Ishikawa (cell line): ENCODE results near the gene KLHL8.

Source experiments
- CEBPB ChIP-seq: IDR thresholded peaks from 2 replicates; pipeline ENCODE4 v1.6.1; 2012
- CREB1 ChIP-seq: IDR thresholded peaks from 2 replicates; pipeline ENCODE4 v1.6.1; 2012; ENCODE audit warnings: low read depth
- EGR1 ChIP-seq: IDR thresholded peaks from 2 replicates; pipeline ENCODE4 v1.6.1; 2012
- EP300 ChIP-seq: IDR thresholded peaks from 2 replicates; pipeline ENCODE4 v1.6.1; 2012; ENCODE audit warnings: borderline replicate concordance
- FOXM1 ChIP-seq: IDR thresholded peaks from 2 replicates; pipeline ENCODE4 v1.6.1; 2012; ENCODE audit warnings: low read depth, borderline replicate concordance
- MAX ChIP-seq: IDR thresholded peaks from 2 replicates; pipeline ENCODE4 v1.6.1; 2012
- NFIC ChIP-seq: IDR thresholded peaks from 2 replicates; pipeline ENCODE4 v1.6.1; 2012
- RAD21 ChIP-seq: IDR thresholded peaks from 2 replicates; pipeline ENCODE4 v1.6.1; 2012; ENCODE audit warnings: low read depth
- REST ChIP-seq: IDR thresholded peaks from 2 replicates; pipeline ENCODE4 v1.6.1; 2012; ENCODE audit warnings: low read depth, mild to moderate bottlenecking
- TAF1 ChIP-seq: IDR thresholded peaks from 2 replicates; pipeline ENCODE4 v1.6.1; 2012; ENCODE audit warnings: low read depth, mild to moderate bottlenecking
- TCF12 ChIP-seq: IDR thresholded peaks from 2 replicates; pipeline ENCODE4 v1.6.1; 2012; ENCODE audit warnings: low read depth
- TEAD4 ChIP-seq: IDR thresholded peaks from 2 replicates; pipeline ENCODE4 v1.6.1; 2012
- USF1 ChIP-seq: IDR thresholded peaks from 2 replicates; pipeline ENCODE4 v1.6.1; 2012
- YY1 ChIP-seq: IDR thresholded peaks from 2 replicates; pipeline ENCODE4 v1.6.1; 2012; ENCODE audit warnings: low read depth
- ZBTB7A ChIP-seq: IDR thresholded peaks from 2 replicates; pipeline ENCODE4 v1.6.1; 2012; ENCODE audit warnings: low read depth

KLHL8 gene

DNA sequence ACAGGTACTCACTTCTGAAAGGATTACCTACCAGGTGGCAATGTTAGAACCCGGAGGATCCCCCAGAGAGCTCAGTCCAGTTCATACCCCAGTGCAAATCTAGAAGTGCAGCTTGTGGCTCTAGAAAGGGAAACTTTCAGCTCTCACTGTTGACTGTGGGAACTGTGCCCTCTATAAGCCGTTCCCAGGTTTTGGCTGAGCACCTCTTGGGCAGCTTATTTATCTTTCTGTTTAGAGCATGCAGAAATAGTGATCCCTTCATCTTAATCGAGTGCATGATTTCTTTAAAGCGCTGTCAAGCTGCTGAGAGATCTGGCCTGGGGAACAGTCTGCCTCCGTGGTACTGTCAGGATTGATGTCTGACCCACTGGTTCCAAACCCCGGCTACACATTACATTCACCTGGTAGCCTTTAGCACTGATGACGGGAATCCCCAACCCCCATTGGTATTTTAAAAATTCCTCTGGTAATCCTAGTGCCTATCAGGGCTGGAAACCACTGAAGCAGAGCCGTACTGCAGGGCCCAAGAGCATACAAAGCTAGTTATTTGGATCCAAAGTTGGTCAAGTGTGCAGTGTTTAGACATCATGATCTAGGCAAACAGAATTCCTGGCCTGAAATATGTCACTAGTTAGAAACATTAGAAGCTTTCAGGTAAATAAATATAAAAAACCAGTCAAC, 103.2 kb downstream of the KLHL8 start:
- peak; percentile 63 for TF ChIP-seq CREB1
- peak; percentile 97 for TF ChIP-seq TEAD4
- peak; percentile 56 for TF ChIP-seq MAX
- no peak for TF ChIP-seq YY1
- peak; percentile 96 for TF ChIP-seq TCF12
- 0 out of 2 replicates have a peak, but pooled peaks have one; percentile 24 for TF ChIP-seq TAF1
- TF ChIP-seq EGR1, result no peak
- TF ChIP-seq NFIC, result peak; percentile 85
- TF ChIP-seq USF1, result no peak
- TF ChIP-seq RAD21, result peak; percentile 16
- TF ChIP-seq REST, result no peak
- peak; percentile 95 for TF ChIP-seq FOXM1
- TF ChIP-seq EP300, result peak; percentile 98

- TF ChIP-seq CEBPB, result no peak
- TF ChIP-seq MAX, result no peak
- TF ChIP-seq NFIC, result no peak
- TF ChIP-seq ZBTB7A, result no peak
- no peak for TF ChIP-seq USF1
- no peak for TF ChIP-seq EP300
- no peak for TF ChIP-seq CREB1
- TF ChIP-seq YY1, result no peak
- no peak for TF ChIP-seq RAD21
- TF ChIP-seq TCF12, result no peak
- TF ChIP-seq TAF1, result no peak
- no peak for TF ChIP-seq REST
- no peak for TF ChIP-seq TEAD4
- TF ChIP-seq EGR1, result no peak
- no peak for TF ChIP-seq FOXM1
Observed at GRCh38 chr4:87116231-87116630, 104.2 kb downstream of the KLHL8 start.

DNA sequence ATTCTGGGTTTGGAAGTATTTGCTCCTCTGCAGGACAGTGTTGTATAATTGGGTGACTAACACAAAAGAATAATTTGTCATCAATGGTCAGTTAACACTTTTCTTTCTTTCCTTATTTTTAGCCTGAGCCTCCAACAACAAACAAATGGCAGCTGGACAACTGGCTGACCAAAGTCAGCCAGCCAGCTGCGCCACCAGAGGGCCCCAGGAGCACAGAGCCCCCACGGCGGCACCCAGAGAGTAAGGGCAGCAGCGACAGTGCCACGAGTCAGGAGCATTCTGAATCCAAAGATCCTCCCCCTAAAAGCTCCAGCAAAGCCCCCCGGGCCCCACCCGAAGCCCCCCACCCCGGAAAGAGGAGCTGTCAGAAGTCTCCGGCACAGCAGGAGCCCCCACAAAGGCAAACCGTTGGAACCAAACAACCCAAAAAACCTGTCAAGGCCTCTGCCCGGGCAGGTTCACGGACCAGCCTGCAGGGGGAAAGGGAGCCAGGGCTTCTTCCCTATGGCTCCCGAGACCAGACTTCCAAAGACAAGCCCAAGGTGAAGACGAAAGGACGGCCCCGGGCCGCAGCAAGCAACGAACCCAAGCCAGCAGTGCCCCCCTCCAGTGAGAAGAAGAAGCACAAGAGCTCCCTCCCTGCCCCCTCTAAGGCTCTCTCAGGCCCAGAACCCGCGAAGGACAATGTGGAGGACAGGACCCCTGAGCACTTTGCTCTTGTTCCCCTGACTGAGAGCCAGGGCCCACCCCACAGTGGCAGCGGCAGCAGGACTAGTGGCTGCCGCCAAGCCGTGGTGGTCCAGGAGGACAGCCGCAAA, 106.0 kb downstream of the KLHL8 start:
- TF ChIP-seq REST (no peak), RAD21 (no peak), TAF1 (no peak)

DNA sequence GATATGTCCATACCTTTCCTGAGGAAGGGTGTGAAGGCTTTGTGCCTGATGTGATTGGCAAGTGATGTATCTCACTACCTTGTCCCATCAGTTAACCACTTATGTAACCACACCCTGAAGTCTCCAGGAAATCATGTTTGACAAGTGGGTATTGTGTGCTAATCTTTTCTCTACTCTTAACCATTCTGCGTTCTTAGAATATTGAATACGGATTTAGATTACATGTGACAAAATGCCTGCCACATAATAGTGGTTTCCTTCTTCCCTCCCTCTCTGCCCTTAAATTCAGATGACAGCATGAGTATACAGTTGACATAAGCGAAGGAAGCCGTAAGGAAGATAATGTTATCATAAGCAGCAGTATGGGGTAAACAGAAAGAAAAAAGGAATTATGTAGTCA, 108.4 kb downstream of the KLHL8 start:
- TF ChIP-seq USF1 (no peak), CEBPB (no peak), RAD21 (no peak), MAX (no peak)
